K562 (cell line): Measurements from ENCODE around the gene ENTREP1. TPM values are rescaled to one million over a fixed set of nuclear protein-coding genes. Genes with fewer than 3 reads are reported as not detected.

ENCODE experiments used
- ATAC-seq: fragments of 200-7000 bp; cut with Tn5 transposase; 3 replicates; pipeline ENCODE4 v1.9.1; 2020; ENCODE audit warnings: moderate library complexity
- BruUV-seq: library from RNA; stranded (reverse); fragments of 400-500 nt; replicated peaks from 2 replicates; lab custom pipeline; 2021; lab: Mats Ljungman, UMichigan
- CTCF ChIA-PET: fragments of 300-600 bp; formaldehyde crosslinking; extraction: SDS; loops from one replicate; lab custom pipeline; 2021; ENCODE audit warnings: low intra/inter-chr PET ratio; lab: Yijun Ruan, JAX
- POLR2A ChIA-PET: fragments of 300-600, 350-650 bp; sonication (Branson Sonifier 250); formaldehyde crosslinking; extraction: SDS; loops from one replicate; lab custom pipeline; 2021; ENCODE audit warnings: antibody characterized with exemption, inconsistent platforms; lab: Yijun Ruan, JAX
- DNase-seq, 4 experiments: peaks; one replicate each; pipeline versions ENCODE4 v3.0.0 to v3.0.0-alpha.2; 2011 to 2018; ENCODE audit warnings: low spot score in 3 of 4, mixed read lengths in 3 of 4; ENCODE audit errors: extremely low read depth in 1 of 4
- FAIRE-seq: peaks from 2 replicates; lab custom pipeline; 2011; peaks lifted over from hg19 to GRCh38; lab: Jason Lieb, UNC
- H2AFZ ChIP-seq: 2 replicates; pipeline ENCODE4 v1.6.0; 2011; ENCODE audit warnings: low read depth, low read length, control low read depth, inconsistent platforms
- H3K27ac ChIP-seq: fragments of 200-600 bp; 3 replicates; pipeline ENCODE4 v1.8.0; 2011; ENCODE audit warnings: low read depth, mild to moderate bottlenecking, control low read depth, inconsistent platforms, low read length, moderate library complexity, mixed read lengths; ENCODE audit errors: extremely low read depth
- H3K27me3 ChIP-seq, 2 experiments: fragments of 300-600 bp in 1 of 2; 2 replicates in 1 of 2; 3 replicates in 1 of 2; pipeline versions ENCODE4 v1.6.0 to v1.8.0; 2011; ENCODE audit warnings: inconsistent platforms in 2 of 2, low read length in 2 of 2, mild to moderate bottlenecking in 1 of 2, mixed read lengths in 1 of 2, moderate library complexity in 1 of 2; ENCODE audit not compliant: control insufficient read depth in 2 of 2, insufficient read depth in 2 of 2
- H3K36me3 ChIP-seq: fragments of 300-600 bp; 3 replicates; pipeline ENCODE4 v1.8.0; 2011; ENCODE audit warnings: mild to moderate bottlenecking, low read length, inconsistent platforms; ENCODE audit not compliant: control insufficient read depth, insufficient read depth
- H3K4me1 ChIP-seq, 2 experiments: fragments of 200-600 bp in 1 of 2; replicated peaks in 1 of 2; 2 replicates in 1 of 2; 3 replicates in 1 of 2; pipeline versions ENCODE4 v1.5.1 to v1.8.0; 2011; ENCODE audit warnings: inconsistent platforms in 2 of 2, low read length in 2 of 2, mild to moderate bottlenecking in 1 of 2, mixed read lengths in 1 of 2, moderate library complexity in 1 of 2; ENCODE audit not compliant: control insufficient read depth in 2 of 2, insufficient read depth in 2 of 2
- H3K4me2 ChIP-seq: 2 replicates; pipeline ENCODE4 v1.6.1; 2011; ENCODE audit warnings: low read length, control low read depth, inconsistent platforms, mixed read lengths; ENCODE audit not compliant: insufficient read depth
- H3K4me3 ChIP-seq: fragments of 200-600 bp; sonication (generic), shearing (Covaris generic); 2 replicates; pipeline ENCODE4 v1.5.1; 2016; ENCODE audit warnings: control low read depth, inconsistent platforms
- H3K79me2 ChIP-seq: fragments of 200-600 bp; 3 replicates; pipeline ENCODE4 v1.8.0; 2011; ENCODE audit warnings: low read length, inconsistent platforms; ENCODE audit not compliant: control insufficient read depth, insufficient read depth
- H3K9ac ChIP-seq, 2 experiments: 2 replicates each; pipeline versions ENCODE4 v1.6.0 to v1.6.1; 2011; ENCODE audit warnings: low read depth in 2 of 2, low read length in 2 of 2, control low read depth in 1 of 2, inconsistent platforms in 1 of 2, mild to moderate bottlenecking in 1 of 2, mixed read lengths in 1 of 2; ENCODE audit not compliant: insufficient read depth in 1 of 2
- H3K9me1 ChIP-seq: one replicate; pipeline ENCODE4 v1.6.0; 2011; ENCODE audit warnings: inconsistent platforms, mild to moderate bottlenecking, low read length, moderate library complexity; ENCODE audit not compliant: control insufficient read depth, insufficient read depth
- H3K9me3 ChIP-seq: replicated peaks from 2 replicates; pipeline ENCODE4 v1.5.1; 2011; ENCODE audit warnings: low read depth, low read length, inconsistent platforms; ENCODE audit not compliant: control insufficient read depth, insufficient read depth
- H4K20me1 ChIP-seq: replicated peaks from 2 replicates; pipeline ENCODE4 v1.6.1; 2011; ENCODE audit warnings: low read length, inconsistent platforms, mixed read lengths; ENCODE audit not compliant: control insufficient read depth, insufficient read depth
- ARHGAP35 ChIP-seq: fragments of 450-650 bp; IDR thresholded peaks from 2 replicates; pipeline ENCODE4 v1.6.1; 2018; ENCODE audit not compliant: partially characterized antibody
- ARID1B ChIP-seq: fragments of 450-650 bp; IDR thresholded peaks from 2 replicates; pipeline ENCODE4 v1.6.1; 2016; ENCODE audit warnings: antibody characterized with exemption, mild to moderate bottlenecking, inconsistent platforms
- C11orf30 ChIP-seq: fragments of 450-650 bp; IDR thresholded peaks from 2 replicates; pipeline ENCODE4 v1.6.1; 2016; ENCODE audit warnings: low read depth, mild to moderate bottlenecking
- CBX5 ChIP-seq: IDR thresholded peaks from 2 replicates; pipeline ENCODE4 v1.6.1; 2014; ENCODE audit warnings: low read depth, borderline replicate concordance
- CC2D1A ChIP-seq: fragments of 450-650 bp; IDR thresholded peaks from 2 replicates; pipeline ENCODE4 v1.6.1; 2017; ENCODE audit warnings: mild to moderate bottlenecking
- DPF2 ChIP-seq: fragments of 450-650 bp; IDR thresholded peaks from 2 replicates; pipeline ENCODE4 v1.6.1; 2016
- EP300 ChIP-seq: IDR thresholded peaks from 2 replicates; pipeline ENCODE4 v1.6.1; 2012; ENCODE audit warnings: low read length, improper control_type of control experiment
- KDM4B ChIP-seq, 2 experiments: fragments of 450-650 bp in 1 of 2; sonication (generic) in 1 of 2; IDR thresholded peaks; 2 replicates each; pipeline ENCODE4 v1.6.1; 2016 to 2017; ENCODE audit warnings: borderline replicate concordance in 2 of 2, antibody characterized with exemption in 1 of 2, low read depth in 1 of 2, mild to moderate bottlenecking in 1 of 2
- LEF1 ChIP-seq: fragments of 450-650 bp; IDR thresholded peaks from 2 replicates; pipeline ENCODE4 v1.6.1; 2016; ENCODE audit warnings: mild to moderate bottlenecking
- MCM5 ChIP-seq: fragments of 450-650 bp; IDR thresholded peaks from 2 replicates; pipeline ENCODE4 v1.6.1; 2016; ENCODE audit warnings: low read depth
- MEIS2 ChIP-seq: fragments of 450-650 bp; IDR thresholded peaks from 2 replicates; pipeline ENCODE4 v1.6.1; 2014; ENCODE audit warnings: mild to moderate bottlenecking; ENCODE audit not compliant: partially characterized antibody
- PBX2 ChIP-seq, 2 experiments: IDR thresholded peaks in 1 of 2; conservative IDR thresholded peaks in 1 of 2; 2 replicates each; pipeline ENCODE4 v1.6.1; 2016; ENCODE audit warnings: low read depth in 2 of 2, mild to moderate bottlenecking in 1 of 2, missing compliant biosample characterization in 1 of 2, missing genetic modification characterization in 1 of 2, moderate library complexity in 1 of 2
- PML ChIP-seq: IDR thresholded peaks from 2 replicates; pipeline ENCODE4 v1.6.1; 2012; ENCODE audit warnings: low read length, inconsistent platforms
- RBM17 ChIP-seq: fragments of 200-400 bp; formaldehyde crosslinking; IDR thresholded peaks from 2 replicates; pipeline ENCODE4 v1.6.1; 2017; ENCODE audit warnings: low read depth, mild to moderate bottlenecking, low read length, borderline replicate concordance
- STAT5A ChIP-seq: IDR thresholded peaks from 2 replicates; pipeline ENCODE4 v1.6.1; 2012; ENCODE audit warnings: low read length, inconsistent platforms, borderline replicate concordance
- TEAD4 ChIP-seq, 2 experiments: sonication (generic) in 1 of 2; formaldehyde crosslinking in 1 of 2; IDR thresholded peaks; 2 replicates each; pipeline versions ENCODE4 v1.6.1 to v1.8.0; 2012 to 2022; ENCODE audit warnings: borderline replicate concordance in 1 of 2, inconsistent platforms in 1 of 2, low read length in 1 of 2, mild to moderate bottlenecking in 1 of 2, missing genetic modification reagents in 1 of 2
- TRIM24 ChIP-seq, 2 experiments: fragments of 450-650 bp; IDR thresholded peaks; 2 replicates each; pipeline ENCODE4 v1.6.1; 2016
- TRIM28 ChIP-seq: fragments of 450-650 bp; IDR thresholded peaks from 2 replicates; pipeline ENCODE4 v1.6.1; 2017
- ZNF121 ChIP-seq: sonication (generic); formaldehyde crosslinking; conservative IDR thresholded peaks from 2 replicates; pipeline ENCODE4 v1.8.0; 2022; ENCODE audit warnings: missing genetic modification reagents
- ZNF324 ChIP-seq: fragments of 250-450 bp; sonication (Bioruptor Pico); IDR thresholded peaks from 2 replicates; pipeline ENCODE4 v1.4.0; 2020; ENCODE audit warnings: mild to moderate bottlenecking
- ZNF384 ChIP-seq: IDR thresholded peaks from 2 replicates; pipeline ENCODE4 v1.6.1; 2012; ENCODE audit warnings: low read depth, low read length, improper control_type of control experiment
- WGBS: fragments of 100-300 bp; shearing (Covaris generic); methylation state at CpG from one replicate; pipeline ENCODE4 v1.1.6; 2016; ENCODE audit warnings: low coverage, mixed read lengths; ENCODE audit not compliant: insufficient coverage; ENCODE audit errors: missing lambda C conversion rate; 5-methylcytosine and 5-hydroxymethylcytosine counted together
- in situ Hi-C: fragments of 300-500 bp; cut with MboI; formaldehyde crosslinking; loops from 4 replicates; pipeline ENCODE4 v1.15.0; 2018; ENCODE audit warnings: inconsistent platforms, mixed read lengths
- intact Hi-C: fragments of 100-400 bp; cut with micrococcal nuclease; formaldehyde crosslinking; loops from 2 replicates; pipeline ENCODE4 v1.14.2; 2022
- polyA plus RNA-seq, 8 experiments: library from polyadenylated mRNA; depleted of rRNA in 4 of 8; stranded (reverse) in 5 of 8; unstranded in 3 of 8; fragments of >200 nt; fragmentation: Nextera tagmentation in 2 of 8; fragmentation: Illumina TruSeq in 1 of 8; extraction: Ambion mirVana in 2 of 8; extraction: Trizol in 1 of 8; gene quantifications; 2 replicates each; pipeline versions ENCODE4 v1.2.1 to v1.2.3, GENCODE V29; 2011 to 2014; ENCODE audit warnings: inconsistent platforms in 1 of 8, missing spikeins in 1 of 8
- total RNA-seq, 7 experiments: library from RNA; depleted of rRNA in 6 of 7; stranded (reverse); fragments of >200 nt in 6 of 7; fragmentation: Illumina TruSeq in 2 of 7; extraction: Trizol in 2 of 7; gene quantifications; 2 replicates each; pipeline versions ENCODE4 v1.2.1 to v1.2.3, GENCODE V29; 2011 to 2021; ENCODE audit warnings: low replicate concordance in 1 of 7
- TF ChIP-seq, protein P1 (sequence below): fragments of 450-650 bp; IDR thresholded peaks from 2 replicates; pipeline ENCODE4 v1.6.1; 2016

Gene ENTREP1
- total and polyA plus RNA-seq, 9 of the 15 experiments (the other 6 are each of a cell fraction or from before 2014, with no cell fraction given), result not detected

DNA sequence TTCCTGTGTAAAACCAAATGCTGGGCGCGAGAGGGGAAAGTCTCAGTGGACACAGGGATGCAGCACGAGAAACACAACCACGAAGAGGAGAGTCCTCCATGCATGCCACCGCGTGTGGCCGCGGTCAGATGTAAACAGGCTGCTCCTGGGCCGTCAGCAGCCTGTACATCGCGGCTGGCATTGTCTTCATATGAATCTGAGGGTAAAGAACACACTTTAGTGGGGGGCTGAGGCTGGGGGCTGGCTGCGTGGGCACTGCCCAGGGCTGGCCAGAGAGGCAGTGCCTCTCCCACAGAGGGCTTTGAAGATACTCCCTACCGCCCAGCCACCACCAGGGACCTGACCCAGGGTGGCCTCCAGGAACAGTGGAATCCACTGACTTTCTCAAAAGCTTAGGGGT is 106.2 kb downstream of the ENTREP1 start (continued):
- TF ChIP-seq ZNF324 (CRISPR knock-in tag), result no peak
- TF ChIP-seq CC2D1A, result no peak
- TF ChIP-seq RBM17, result no peak
- TF ChIP-seq ZNF121, result no peak

DNA sequence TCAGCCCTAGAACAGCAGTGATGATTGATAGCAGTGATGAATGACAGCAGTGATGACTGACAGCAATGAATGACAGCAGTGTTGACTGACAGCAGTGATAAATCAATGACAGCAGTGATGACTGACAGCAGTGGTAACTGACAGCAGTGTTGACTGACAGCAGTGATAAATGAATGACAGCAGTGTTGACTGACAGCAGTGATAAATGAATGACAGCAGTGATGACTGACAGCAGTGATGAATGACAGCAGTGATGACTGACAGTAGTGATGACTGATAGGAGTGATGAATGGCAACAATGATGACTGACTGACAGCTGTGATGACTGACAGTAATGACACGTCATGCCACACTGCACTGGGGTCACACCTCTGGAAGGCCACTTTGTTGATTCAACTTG is 106.8 kb downstream of the ENTREP1 start:
- ChIA-PET CTCF (no interaction called here), POLR2A (no interaction called here)
- peak; percentile 18 to 77; a peak in 3 of 4 replicates for TF ChIP-seq TRIM24 (IDR thresholded peaks at IDR 0.05)
- peak; percentile 99 for TF ChIP-seq ARHGAP35
- TF ChIP-seq LEF1, result peak; percentile 91
- TF ChIP-seq STAT5A, result 0 out of 2 replicates have a peak, but pooled peaks have one; percentile 25
- no peak for TF ChIP-seq MCM5
- TF ChIP-seq TEAD4 (IDR thresholded peaks at IDR 0.05; ENCODE audit: low read length), result peak; percentile 70
- TF ChIP-seq TEAD4 (CRISPR knock-in tag; IDR thresholded peaks at IDR 0.05; ENCODE audit: borderline replicate concordance), result no peak
- TF ChIP-seq, protein P1, sequence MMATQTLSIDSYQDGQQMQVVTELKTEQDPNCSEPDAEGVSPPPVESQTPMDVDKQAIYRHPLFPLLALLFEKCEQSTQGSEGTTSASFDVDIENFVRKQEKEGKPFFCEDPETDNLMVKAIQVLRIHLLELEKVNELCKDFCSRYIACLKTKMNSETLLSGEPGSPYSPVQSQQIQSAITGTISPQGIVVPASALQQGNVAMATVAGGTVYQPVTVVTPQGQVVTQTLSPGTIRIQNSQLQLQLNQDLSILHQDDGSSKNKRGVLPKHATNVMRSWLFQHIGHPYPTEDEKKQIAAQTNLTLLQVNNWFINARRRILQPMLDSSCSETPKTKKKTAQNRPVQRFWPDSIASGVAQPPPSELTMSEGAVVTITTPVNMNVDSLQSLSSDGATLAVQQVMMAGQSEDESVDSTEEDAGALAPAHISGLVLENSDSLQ, result peak; percentile 98
- peak; percentile 74 for TF ChIP-seq PBX2 (CRISPR knock-in tag; IDR thresholded peaks at IDR 0.05; ENCODE audit: low read depth)
- peak; percentile 97 for TF ChIP-seq PBX2 (tag; conservative IDR thresholded peaks at IDR 0.05; ENCODE audit: low read depth)
- 0 out of 2 replicates have a peak, but pooled peaks have one; percentile 53 for TF ChIP-seq CBX5
- TF ChIP-seq C11orf30, result no peak
- no peak for TF ChIP-seq DPF2
- TF ChIP-seq ZNF384, result no peak
- peak; percentile 72 for TF ChIP-seq PML
- TF ChIP-seq KDM4B (IDR thresholded peaks at IDR 0.05; ENCODE audit: borderline replicate concordance in 2 of 2, low read depth in 1 of 2), result peak in 1 of 2 experiments; percentile 98; a peak in 2 of 4 replicates
- peak; percentile 26; the same call in 1 of the 2 replicates for TF ChIP-seq ARID1B
- TF ChIP-seq TRIM28, result peak; percentile 55; the same call in 1 of the 2 replicates
- peak; percentile 99 for TF ChIP-seq MEIS2
- TF ChIP-seq EP300, result peak; percentile 67; the same call in 1 of the 2 replicates
- WGBS, result 0% methylated on average over 1 of the region's 1 CpG
- Histone ChIP-seq H3K36me3 (no peaks in the 10 kb centered on the region), H3K4me1 (no peaks in the 10 kb centered on the region), H3K4me2 (no peak overlapping the region), H2AFZ (no peak overlapping the region), H3K9me3 (no peaks in the 10 kb centered on the region), H3K27ac (no peak overlapping the region), H4K20me1 (no peaks in the 10 kb centered on the region), H3K9me1 (no peaks in the 10 kb centered on the region), H3K79me2 (no peaks in the 10 kb centered on the region), H3K4me3 (no peak overlapping the region), H3K9ac (no peak overlapping the region), H3K27me3 (peaks cover 0 to 9% of the 10 kb centered on the region in 2 experiments; a peak in 1 of 5 replicates)
- in situ Hi-C loops, result loop anchor here (25.0 kb wide), 1 partner anchor 681 kb away; no protein-coding TSS in a partner anchor
- ATAC-seq (no peak), FAIRE-seq (no peak), DNase-seq (no peak)
- BruUV-seq, result no TSS peak
- intact Hi-C loops, result no loop called here
